CD4-positive, alpha-beta T cell treated with Interleukin-4 for 1 hour (primary cell): ENCODE measurements around the gene SMTNL2.
"Not testable (repeated sequence)": the region's sequence is repeated elsewhere in the genome, so short reads cannot be mapped to it uniquely, and the experiment has no call there.

Experiments used
- DNase-seq, 2 donors: peaks; one replicate each; pipeline ENCODE4 v3.0.0-alpha.2; 2020 to 2022

Gene SMTNL2

DNA sequence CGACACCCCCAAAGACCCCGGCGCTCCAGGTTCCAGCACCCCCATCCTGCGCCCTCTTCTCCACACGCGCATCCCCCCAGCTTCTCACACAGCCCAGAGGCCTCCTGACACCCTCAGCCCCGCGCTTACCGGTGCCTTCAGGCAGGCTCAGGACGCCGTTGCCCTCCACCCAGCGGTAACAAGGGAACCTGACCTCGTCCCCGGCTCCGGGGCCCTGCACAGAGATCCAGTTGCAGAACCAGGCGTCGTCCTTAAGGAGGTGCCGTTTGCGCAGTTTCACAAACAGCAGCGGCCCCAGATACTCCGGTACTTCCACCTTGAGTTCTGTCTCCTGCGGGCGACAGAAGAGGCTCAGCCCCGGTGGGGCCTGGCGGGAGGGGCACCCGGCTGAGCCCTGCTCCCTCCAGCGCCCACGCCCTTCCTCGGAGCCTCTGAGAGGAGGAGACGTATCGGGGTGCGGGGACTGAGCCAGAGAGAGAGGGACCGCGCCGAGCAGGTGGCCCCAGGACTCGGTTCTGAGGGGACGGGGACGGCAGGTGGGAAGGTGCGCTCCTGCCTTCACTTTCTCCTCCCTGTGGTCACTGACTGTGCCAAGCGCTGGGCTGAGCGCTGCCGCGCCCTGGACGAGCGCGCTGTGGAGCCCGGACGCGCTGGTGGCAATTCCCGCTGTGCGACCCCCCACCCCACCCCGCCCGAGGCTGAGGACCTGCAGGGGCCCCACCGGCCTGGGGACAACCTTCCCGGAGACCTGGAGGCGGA lies 55.2 kb downstream of the SMTNL2 start:
- DNase-seq: peak; percentile 29

DNA sequence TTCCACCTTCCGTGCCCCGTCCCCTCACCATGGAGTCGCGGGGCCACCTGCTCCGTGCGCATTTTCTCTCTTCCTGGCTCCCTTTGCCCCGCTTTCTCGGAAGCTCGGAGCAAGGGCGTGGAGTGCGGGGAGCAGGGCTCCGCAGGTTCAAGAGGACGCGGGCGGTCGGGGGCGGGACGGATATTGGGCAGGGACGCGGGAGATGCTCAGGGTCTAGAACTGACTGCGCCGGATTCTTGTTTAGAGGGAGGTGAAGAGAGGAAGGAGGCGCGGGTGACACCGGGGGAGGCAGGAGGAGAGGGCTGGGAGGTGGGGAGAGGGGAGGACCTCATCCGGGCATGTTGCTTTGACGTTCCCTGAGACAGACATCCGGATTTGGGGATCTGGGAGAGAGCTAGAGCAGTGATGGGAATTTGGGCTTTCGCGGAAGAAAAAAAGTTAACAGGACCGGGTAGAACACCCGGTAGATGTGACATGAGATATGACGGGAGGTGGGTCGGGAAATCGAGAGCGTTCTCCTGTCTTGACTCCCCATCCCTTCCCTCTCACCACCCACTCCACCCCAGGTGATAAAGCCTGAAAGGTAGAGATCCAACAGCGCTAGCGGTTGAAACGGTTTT lies 56.4 kb downstream of the SMTNL2 start:
- DNase-seq: peak in 1 of 2 donors; percentile 23

DNA sequence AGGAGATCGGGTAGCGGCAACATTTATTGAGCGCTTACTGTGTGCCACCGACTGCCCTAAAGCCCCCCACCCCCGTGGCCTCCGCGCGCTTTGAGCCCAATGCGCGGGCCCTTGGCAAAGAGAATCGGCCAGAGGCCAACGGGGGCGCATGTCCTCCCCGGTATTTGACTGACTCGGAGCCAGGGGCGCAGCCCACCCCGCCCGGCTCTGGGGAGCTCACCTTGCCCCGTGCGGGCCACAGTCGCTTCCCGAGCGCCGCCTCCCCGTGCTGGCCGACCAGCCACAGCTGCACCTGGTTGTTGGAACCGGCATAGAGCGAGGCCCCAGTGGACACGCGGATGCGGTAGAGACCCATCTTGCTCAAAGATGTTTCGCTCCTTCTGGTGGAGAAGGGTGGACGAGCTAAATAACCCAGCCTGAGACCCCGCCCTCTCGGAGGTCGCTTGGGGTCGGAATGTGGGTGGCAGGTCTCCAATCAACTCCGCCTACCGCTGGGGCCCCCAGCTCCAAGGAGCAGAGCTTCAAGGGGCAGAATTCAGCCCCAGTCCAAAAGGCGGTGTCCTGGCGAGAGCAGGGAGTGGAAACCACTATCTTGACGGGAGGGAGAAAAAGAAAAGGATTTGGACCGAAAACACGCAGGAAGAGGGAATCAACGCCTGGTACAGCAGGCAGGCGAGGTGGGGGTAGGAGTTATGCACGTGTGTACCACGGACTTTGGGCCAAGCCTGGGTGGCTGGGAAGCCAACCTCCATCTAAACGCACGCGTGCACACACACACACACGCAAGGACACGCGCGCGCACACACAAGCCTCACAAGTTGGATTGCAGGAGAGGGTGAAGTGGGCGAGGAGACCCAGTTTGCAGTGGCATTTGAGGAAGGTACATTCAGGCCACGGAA lies 57.2 kb downstream of the SMTNL2 start, which contains the start of gene ALOX15:
Gene ALOX15, minus strand, starts transcription at position 382 of the 899 bp plus-strand sequence. Its CDS starts 27 bp downstream, at position 355.
- no peak for DNase-seq

DNA sequence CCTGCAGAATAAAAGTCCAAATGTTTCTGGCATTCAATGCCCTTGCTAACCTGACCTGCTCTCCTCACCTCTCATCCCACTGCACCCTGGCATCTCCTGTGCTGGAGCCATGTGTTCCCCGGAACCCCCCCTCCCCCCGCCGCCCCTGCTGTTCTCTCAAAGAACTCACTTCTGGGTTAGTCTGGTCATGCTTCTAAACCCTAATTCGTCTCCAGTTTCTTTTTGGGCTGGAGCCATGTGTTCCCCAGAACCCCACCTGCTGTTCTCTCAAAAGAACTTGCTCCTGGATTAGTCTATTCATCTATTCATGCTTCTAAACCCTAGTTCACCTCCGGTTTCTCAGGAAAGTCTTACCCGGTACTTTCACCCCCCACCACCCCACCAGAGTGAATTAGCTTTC lies 58.0 kb downstream of the SMTNL2 start:
- no peak for DNase-seq

DNA sequence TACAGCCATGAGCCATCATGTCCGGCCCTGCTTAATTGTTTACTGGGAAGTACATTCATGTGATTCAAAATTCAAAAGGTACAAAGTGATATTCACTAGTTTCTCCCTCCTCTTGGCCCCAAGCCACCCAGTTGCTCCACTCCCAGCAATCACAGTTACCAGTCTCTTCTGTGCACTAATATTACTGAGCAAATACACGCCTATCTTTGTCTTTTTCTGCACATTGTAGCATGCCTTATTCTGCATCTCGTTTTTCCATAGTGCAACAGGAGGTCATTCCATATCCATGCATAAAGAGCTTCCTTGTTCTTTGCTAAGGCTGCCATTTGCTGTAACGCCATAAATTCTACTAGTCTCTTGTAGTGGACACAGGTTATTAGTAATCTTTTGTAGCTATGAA lies 59.3 kb downstream of the SMTNL2 start:
- DNase-seq: no peak

DNA sequence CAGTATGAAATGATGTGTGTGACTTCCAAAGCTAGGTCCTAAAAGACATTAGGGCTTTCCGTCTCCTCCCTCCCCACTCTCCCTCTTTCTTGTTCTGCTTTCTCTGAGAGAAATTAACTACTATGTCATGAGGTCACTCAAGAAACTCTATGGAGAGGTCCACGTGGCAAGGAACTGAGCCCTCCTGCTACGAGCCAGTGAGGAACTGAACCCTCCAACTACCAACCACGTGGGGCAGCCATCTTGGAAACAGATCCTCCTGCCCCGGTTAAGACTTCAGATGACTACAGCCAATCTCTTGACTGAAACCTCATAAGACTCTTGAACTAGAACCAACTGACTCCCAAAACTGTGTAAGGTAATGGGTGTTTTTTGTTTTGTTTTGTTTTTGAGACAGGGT lies 61.3 kb downstream of the SMTNL2 start:
- DNase-seq: peak in 1 of 2 donors; percentile 44

DNA sequence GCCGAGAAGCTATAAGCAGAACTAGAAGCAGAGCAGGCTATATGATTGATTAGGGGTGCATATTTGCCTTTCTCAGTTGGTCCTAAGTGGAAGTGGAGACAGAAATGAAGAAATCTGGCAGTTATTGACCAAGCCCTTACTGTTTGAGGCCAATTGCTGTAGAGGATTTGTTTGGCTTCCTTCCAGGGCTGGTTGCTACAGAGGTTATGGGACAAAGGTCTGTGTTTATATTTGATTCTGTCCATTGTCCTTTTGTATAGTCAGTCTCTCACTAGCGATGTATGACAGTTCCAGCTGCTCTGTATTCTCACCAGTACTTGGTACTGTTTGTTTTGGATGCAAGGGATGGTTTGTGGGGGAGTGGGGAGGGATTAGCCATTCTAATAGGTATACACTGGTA lies 64.4 kb downstream of the SMTNL2 start:
- DNase-seq: no peak

DNA sequence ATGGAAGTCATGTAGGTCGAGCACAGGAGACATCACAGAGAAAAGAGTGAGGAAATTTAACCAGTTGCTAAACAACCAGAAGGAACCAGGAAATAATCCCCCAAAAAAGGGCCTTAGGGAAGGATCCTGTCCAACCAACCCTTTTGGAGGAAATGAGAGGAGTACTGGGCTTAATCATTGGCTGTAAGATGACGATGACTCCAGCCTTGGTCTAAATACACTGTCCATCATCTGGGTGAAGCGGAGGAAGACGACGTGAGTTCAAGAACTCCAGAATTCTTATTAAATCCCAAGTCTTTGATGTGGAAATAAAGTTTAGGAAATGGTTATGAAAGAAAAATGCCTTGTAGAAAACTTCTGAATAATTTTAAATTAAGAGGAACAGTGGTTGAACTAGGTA lies 68.7 kb downstream of the SMTNL2 start:
- no peak for DNase-seq

DNA sequence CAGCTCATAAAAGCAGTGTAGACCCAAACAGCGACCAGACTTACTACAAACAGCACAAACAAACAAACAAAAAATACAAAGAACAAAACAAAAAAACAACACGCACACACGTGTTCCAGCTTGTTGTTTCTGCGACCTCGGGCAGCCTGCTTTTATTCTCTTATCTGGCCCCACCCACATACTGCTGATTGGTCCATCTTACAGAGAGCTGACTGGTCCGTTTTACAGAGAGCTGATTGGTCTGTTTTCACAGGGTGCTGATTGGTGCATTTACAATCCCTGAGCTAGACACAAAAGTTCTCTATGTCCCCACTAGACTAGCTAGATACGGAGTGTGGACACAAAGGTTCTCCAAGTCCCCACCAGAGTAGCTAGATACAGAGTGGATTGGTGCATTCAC lies 71.6 kb downstream of the SMTNL2 start:
- not testable (repeated sequence) for DNase-seq

DNA sequence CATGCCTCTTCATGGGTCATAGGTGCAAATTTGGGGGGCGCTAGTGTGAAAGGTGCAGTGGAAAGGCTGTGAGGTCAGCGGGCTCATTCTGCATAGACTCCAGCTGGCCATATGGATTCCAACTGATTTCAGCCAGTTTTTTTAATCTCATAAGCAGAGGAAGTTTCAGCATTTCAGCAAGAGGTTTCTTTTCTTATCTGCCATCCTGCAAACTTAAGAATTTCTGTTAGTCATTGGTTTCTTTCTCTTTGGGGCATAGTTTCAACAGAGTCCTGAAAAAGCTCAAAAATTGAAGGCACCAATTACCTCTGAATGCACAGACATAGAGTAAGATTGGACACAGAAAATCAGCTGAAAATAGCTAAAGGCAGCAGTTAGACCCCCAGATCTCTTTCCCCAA lies 73.3 kb downstream of the SMTNL2 start:
- no peak for DNase-seq
